ENCODE data around the gene FBXO42. TPM values are rescaled to one million over a fixed set of nuclear protein-coding genes. Genes with fewer than 3 reads are reported as not detected.

FBXO42 gene
- total and polyA plus RNA-seq, 2 of the 13 experiments (the other 11 are each of a cell fraction or from before 2014, with no cell fraction given) = 7.6 to 17.5 TPM

DNA sequence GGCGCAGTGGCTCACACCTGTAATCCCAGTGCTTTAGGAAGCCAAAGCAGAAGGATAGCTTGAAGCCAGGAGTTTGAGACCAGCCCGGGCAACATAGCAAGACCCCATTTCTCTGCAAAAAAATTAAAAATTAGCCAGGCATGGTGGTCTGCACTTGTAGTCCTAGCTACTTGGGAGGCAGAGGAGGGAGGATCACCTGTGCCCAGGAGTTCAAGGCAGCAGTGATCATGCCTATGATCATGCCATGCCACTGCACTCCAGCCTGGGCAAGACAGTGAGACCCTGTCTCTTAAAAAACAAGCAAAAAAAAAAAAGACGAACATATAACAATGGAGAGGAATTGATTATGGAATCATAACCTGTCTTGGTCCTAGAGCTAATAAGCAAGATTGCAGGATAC lies 45.1 kb downstream of the FBXO42 start:
- in situ Hi-C loops (cut with HindIII; ENCODE audit: extremely low pct_ligation_motif_present, low pct_unique_long_range_greater_than_20kb) = no loop called here
- CTCF ChIA-PET (ENCODE audit: low intra/inter-chr PET ratio, low total read pairs) = no interaction called here
- no peaks in the 10 kb centered on the region; a peak in 1 of 5 replicates for H3K27me3 ChIP-seq (ENCODE audit: control insufficient read depth in 1 of 2, insufficient read depth in 2 of 2, low read length in 2 of 2)
- H3K9ac ChIP-seq (ENCODE audit: insufficient read depth, low read depth, low read length) = no peak overlapping the region
- POLR2A ChIA-PET = no interaction called here
- no peak overlapping the region for H3K4me3 ChIP-seq (replicated peaks in 1 of 3; ENCODE audit: insufficient read depth in 1 of 3, low read depth in 2 of 3, low read length in 3 of 3)
- DNase-seq (ENCODE audit: low spot score) (no peak), FAIRE-seq (no peak), ATAC-seq (no peak)
- H3K9me3 ChIP-seq (ENCODE audit: low read length) = no peaks in the 10 kb centered on the region
- no peak overlapping the region for H3K27ac ChIP-seq (ENCODE audit: extremely low read length, insufficient read depth, low read length)
- no peak overlapping the region for H3K4me2 ChIP-seq (ENCODE audit: low read depth, low read length)
- BruUV-seq (replicated peaks) = no TSS peak
- peaks cover 9 to 52% of the 10 kb centered on the region in 2 experiments for H3K36me3 ChIP-seq (replicated peaks in 1 of 2; ENCODE audit: control insufficient read depth in 1 of 2, insufficient read depth in 2 of 2, low read length in 2 of 2)
- H2AFZ ChIP-seq (ENCODE audit: low read length) = no peak overlapping the region
- intact Hi-C loops (cut with micrococcal nuclease; ENCODE audit: unreplicated experiment) = no loop called here
- no peaks in the 10 kb centered on the region for H3K4me1 ChIP-seq (ENCODE audit: insufficient read depth, low read length)
- H3K79me2 ChIP-seq (ENCODE audit: insufficient read depth, low read length) = no peaks in the 10 kb centered on the region
- H4K20me1 ChIP-seq (ENCODE audit: insufficient read depth, low read length) = no peaks in the 10 kb centered on the region
- WGBS (ENCODE audit: low lambda C conversion rate) = 93% methylated on average over 3 of the region's 3 CpGs
- TF ChIP-seq ZNF121 (CRISPR knock-in tag; IDR thresholded peaks at IDR 0.05) = 0 out of 2 replicates have a peak, but pooled peaks have one; percentile 19
- TF ChIP-seq, protein P1, sequence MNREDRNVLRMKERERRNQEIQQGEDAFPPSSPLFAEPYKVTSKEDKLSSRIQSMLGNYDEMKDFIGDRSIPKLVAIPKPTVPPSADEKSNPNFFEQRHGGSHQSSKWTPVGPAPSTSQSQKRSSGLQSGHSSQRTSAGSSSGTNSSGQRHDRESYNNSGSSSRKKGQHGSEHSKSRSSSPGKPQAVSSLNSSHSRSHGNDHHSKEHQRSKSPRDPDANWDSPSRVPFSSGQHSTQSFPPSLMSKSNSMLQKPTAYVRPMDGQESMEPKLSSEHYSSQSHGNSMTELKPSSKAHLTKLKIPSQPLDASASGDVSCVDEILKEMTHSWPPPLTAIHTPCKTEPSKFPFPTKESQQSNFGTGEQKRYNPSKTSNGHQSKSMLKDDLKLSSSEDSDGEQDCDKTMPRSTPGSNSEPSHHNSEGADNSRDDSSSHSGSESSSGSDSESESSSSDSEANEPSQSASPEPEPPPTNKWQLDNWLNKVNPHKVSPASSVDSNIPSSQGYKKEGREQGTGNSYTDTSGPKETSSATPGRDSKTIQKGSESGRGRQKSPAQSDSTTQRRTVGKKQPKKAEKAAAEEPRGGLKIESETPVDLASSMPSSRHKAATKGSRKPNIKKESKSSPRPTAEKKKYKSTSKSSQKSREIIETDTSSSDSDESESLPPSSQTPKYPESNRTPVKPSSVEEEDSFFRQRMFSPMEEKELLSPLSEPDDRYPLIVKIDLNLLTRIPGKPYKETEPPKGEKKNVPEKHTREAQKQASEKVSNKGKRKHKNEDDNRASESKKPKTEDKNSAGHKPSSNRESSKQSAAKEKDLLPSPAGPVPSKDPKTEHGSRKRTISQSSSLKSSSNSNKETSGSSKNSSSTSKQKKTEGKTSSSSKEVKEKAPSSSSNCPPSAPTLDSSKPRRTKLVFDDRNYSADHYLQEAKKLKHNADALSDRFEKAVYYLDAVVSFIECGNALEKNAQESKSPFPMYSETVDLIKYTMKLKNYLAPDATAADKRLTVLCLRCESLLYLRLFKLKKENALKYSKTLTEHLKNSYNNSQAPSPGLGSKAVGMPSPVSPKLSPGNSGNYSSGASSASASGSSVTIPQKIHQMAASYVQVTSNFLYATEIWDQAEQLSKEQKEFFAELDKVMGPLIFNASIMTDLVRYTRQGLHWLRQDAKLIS (CRISPR knock-in tag; IDR thresholded peaks at IDR 0.05) = no peak

DNA sequence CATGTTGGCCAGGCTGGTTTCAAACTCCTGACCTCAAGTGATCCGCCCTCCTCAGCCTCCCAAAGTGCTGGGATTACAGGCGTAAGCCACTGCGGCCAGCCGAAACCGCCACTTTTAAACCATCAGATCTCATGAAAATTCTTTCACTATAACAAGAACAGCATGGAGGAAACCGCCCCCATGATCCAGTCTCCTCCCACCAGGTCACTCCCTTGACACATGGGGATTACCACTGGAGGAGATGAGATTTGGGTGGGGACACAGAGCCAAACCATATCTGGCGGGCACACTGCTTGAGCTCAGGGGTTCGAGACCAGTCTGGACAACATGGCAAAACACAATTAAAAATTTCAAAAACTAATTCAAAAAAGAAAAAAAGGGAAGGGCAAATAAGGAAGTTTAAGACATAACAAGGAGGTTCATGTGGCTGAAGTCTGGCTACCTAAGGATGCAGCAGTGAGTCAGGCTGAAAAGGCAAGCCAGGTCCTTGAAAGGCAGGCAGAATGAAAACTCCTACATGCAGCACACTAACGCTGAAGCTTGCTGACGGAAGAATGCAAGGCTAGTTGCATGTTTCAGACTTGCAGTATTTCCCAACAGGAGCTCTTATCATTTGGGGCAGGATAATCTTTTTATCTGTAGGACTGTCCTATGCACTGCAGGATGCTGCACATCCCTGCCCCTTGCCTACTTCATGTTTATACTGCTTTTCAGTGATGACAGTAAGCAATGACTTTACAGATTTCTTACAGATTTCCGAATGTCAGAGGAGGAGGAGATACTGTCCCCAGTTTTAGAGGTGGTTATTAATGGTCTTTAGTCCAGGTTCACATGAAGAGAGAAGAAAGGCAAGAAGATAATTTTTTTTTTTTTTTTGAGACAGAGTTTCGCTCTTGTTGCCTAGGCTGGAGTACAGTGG lies 49.3 kb downstream of the FBXO42 start:
- BruUV-seq (replicated peaks) = no TSS peak
- Histone ChIP-seq H3K4me2 (ENCODE audit: low read depth, low read length) (no peak overlapping the region), H3K9ac (ENCODE audit: insufficient read depth, low read depth, low read length) (no peak overlapping the region), H4K20me1 (ENCODE audit: insufficient read depth, low read length) (no peaks in the 10 kb centered on the region), H3K27me3 (ENCODE audit: control insufficient read depth in 1 of 2, insufficient read depth in 2 of 2, low read length in 2 of 2) (no peaks in the 10 kb centered on the region), H2AFZ (ENCODE audit: low read length) (no peak overlapping the region), H3K4me1 (ENCODE audit: insufficient read depth, low read length) (no peaks in the 10 kb centered on the region), H3K27ac (ENCODE audit: extremely low read length, insufficient read depth, low read length) (no peak overlapping the region), H3K4me3 (replicated peaks in 1 of 3; ENCODE audit: insufficient read depth in 1 of 3, low read depth in 2 of 3, low read length in 3 of 3) (no peak overlapping the region), H3K9me3 (ENCODE audit: low read length) (no peaks in the 10 kb centered on the region), H3K79me2 (ENCODE audit: insufficient read depth, low read length) (no peaks in the 10 kb centered on the region), H3K36me3 (replicated peaks in 1 of 2; ENCODE audit: control insufficient read depth in 1 of 2, insufficient read depth in 2 of 2, low read length in 2 of 2) (peaks cover 9 to 51% of the 10 kb centered on the region in 2 experiments)
- FAIRE-seq = no peak
- DNase-seq (ENCODE audit: low spot score) = no peak
- WGBS (ENCODE audit: low lambda C conversion rate) = 97% methylated on average over 12 of the region's 12 CpGs
- in situ Hi-C loops (cut with HindIII; ENCODE audit: extremely low pct_ligation_motif_present, low pct_unique_long_range_greater_than_20kb) = no loop called here
- CTCF ChIA-PET (ENCODE audit: low intra/inter-chr PET ratio, low total read pairs) = no interaction called here
- ATAC-seq = no peak
- POLR2A ChIA-PET = no interaction called here
- intact Hi-C loops (cut with micrococcal nuclease; ENCODE audit: unreplicated experiment) = no loop called here
- TF ChIP-seq TEAD2 (CRISPR knock-in tag; IDR thresholded peaks at IDR 0.05) = no peak
- no peak for TF ChIP-seq ZFYVE20 (CRISPR knock-in tag; IDR thresholded peaks at IDR 0.05; ENCODE audit: borderline replicate concordance, low read depth)
- no peak for TF ChIP-seq POLR2A (IDR thresholded peaks at IDR 0.05; ENCODE audit: insufficient read depth in 1 of 2, low read depth in 2 of 2, low read length in 2 of 2)
- no peak for TF ChIP-seq SMAD3 (CRISPR knock-in tag; IDR thresholded peaks at IDR 0.05)
- TF ChIP-seq ZIK1 (CRISPR knock-in tag; IDR thresholded peaks at IDR 0.05; ENCODE audit: borderline replicate concordance, low read depth) = no peak
- no peak for TF ChIP-seq NFKBIZ (CRISPR knock-in tag; IDR thresholded peaks at IDR 0.05)
- no peak for TF ChIP-seq CHD2 (IDR thresholded peaks at IDR 0.05; ENCODE audit: low read depth, low read length)
- TF ChIP-seq, protein P2, sequence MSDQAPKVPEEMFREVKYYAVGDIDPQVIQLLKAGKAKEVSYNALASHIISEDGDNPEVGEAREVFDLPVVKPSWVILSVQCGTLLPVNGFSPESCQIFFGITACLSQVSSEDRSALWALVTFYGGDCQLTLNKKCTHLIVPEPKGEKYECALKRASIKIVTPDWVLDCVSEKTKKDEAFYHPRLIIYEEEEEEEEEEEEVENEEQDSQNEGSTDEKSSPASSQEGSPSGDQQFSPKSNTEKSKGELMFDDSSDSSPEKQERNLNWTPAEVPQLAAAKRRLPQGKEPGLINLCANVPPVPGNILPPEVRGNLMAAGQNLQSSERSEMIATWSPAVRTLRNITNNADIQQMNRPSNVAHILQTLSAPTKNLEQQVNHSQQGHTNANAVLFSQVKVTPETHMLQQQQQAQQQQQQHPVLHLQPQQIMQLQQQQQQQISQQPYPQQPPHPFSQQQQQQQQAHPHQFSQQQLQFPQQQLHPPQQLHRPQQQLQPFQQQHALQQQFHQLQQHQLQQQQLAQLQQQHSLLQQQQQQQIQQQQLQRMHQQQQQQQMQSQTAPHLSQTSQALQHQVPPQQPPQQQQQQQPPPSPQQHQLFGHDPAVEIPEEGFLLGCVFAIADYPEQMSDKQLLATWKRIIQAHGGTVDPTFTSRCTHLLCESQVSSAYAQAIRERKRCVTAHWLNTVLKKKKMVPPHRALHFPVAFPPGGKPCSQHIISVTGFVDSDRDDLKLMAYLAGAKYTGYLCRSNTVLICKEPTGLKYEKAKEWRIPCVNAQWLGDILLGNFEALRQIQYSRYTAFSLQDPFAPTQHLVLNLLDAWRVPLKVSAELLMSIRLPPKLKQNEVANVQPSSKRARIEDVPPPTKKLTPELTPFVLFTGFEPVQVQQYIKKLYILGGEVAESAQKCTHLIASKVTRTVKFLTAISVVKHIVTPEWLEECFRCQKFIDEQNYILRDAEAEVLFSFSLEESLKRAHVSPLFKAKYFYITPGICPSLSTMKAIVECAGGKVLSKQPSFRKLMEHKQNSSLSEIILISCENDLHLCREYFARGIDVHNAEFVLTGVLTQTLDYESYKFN (CRISPR knock-in tag; conservative IDR thresholded peaks at IDR 0.05) = no peak
- no peak for TF ChIP-seq KLF9 (CRISPR knock-in tag; IDR thresholded peaks at IDR 0.05; ENCODE audit: low read depth)
